ENCODE results near the gene GAPDHS.

Gene GAPDHS

DNA sequence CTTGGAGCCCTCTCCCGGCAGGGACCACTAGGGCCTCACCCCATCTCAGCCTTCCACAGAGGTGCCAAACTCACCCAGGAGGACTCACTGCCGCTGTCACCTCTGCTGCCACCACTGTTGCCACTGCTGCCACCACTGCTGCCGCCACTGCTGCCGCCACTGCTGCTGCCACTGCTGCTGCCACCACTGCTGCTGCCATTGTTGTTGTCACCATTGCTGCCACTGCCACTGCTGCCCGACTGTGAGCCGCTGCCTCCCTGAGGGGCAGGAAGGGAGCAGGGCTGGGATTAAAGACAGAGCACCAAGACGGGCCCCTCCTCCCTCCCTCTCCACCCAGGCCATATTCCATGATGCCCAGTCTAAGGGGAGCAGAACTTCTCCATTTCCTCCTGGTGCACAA, 21.9 kb upstream of the GAPDHS start:
- no peak overlapping the region for H3K27ac ChIP-seq
- TF ChIP-seq ZFX (IDR thresholded peaks at IDR 0.05), result no peak
- TF ChIP-seq, protein P1, sequence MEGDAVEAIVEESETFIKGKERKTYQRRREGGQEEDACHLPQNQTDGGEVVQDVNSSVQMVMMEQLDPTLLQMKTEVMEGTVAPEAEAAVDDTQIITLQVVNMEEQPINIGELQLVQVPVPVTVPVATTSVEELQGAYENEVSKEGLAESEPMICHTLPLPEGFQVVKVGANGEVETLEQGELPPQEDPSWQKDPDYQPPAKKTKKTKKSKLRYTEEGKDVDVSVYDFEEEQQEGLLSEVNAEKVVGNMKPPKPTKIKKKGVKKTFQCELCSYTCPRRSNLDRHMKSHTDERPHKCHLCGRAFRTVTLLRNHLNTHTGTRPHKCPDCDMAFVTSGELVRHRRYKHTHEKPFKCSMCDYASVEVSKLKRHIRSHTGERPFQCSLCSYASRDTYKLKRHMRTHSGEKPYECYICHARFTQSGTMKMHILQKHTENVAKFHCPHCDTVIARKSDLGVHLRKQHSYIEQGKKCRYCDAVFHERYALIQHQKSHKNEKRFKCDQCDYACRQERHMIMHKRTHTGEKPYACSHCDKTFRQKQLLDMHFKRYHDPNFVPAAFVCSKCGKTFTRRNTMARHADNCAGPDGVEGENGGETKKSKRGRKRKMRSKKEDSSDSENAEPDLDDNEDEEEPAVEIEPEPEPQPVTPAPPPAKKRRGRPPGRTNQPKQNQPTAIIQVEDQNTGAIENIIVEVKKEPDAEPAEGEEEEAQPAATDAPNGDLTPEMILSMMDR (conservative IDR thresholded peaks at IDR 0.05), result no peak

GRCh38 chr19:35512831-35513627, 20.2 kb upstream of the GAPDHS start:
- H3K27ac ChIP-seq, result no peak overlapping the region
- TF ChIP-seq ZFX (IDR thresholded peaks at IDR 0.05), result no peak
- TF ChIP-seq, protein P1 (conservative IDR thresholded peaks at IDR 0.05), result no peak

GRCh38 chr19:35513628-35514281, 19.5 kb upstream of the GAPDHS start, which contains the start of gene DMKN:
DMKN (minus strand) TSS chr19:35513649; CDS start chr19:35513475, 174 bp downstream.
- H3K27ac ChIP-seq, result no peak within 1 kb of the TSS
- TF ChIP-seq, protein P1 (conservative IDR thresholded peaks at IDR 0.05), result no peak
- no peak for TF ChIP-seq ZFX (IDR thresholded peaks at IDR 0.05)

DNA sequence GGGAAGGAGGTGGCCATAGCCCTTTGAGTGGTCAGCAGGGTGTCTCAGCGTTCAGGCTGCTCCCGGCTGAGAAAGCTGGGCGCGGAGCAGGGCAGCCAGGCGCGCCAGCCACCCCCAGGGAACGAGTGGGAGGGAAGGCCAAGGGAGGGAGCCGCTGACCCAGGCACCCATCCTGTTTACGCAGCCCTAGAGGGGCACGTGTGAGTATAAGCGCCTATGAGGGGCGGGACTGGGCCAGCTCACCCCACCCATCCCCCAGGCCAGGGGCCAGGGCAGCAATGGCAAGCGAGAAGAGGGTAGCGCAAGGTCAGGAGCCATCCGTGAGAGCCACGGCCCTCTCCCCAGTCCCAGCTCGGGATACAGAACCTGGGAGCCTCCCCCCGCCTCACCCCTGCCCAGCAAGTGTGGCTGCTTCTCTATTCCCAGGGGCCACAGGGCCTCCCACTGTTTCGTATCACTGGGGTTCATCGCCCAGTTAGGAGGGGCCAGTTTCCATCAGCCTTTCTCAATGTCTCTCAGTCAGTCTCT, 18.9 kb upstream of the GAPDHS start:
- no peak for TF ChIP-seq ZFX (IDR thresholded peaks at IDR 0.05)
- TF ChIP-seq, protein P1 (conservative IDR thresholded peaks at IDR 0.05), result no peak
- no peak overlapping the region for H3K27ac ChIP-seq

GRCh38 chr19:35516310-35516709, 16.9 kb upstream of the GAPDHS start:
- no peak overlapping the region for H3K27ac ChIP-seq
- no peak for TF ChIP-seq ZFX (IDR thresholded peaks at IDR 0.05)
- TF ChIP-seq, protein P1 (conservative IDR thresholded peaks at IDR 0.05), result no peak

- no peak overlapping the region for H3K27ac ChIP-seq
- TF ChIP-seq, protein P1 (conservative IDR thresholded peaks at IDR 0.05), result no peak
- TF ChIP-seq ZFX (IDR thresholded peaks at IDR 0.05), result no peak
Measured at GRCh38 chr19:35517342-35517741, 15.9 kb upstream of the GAPDHS start.

DNA sequence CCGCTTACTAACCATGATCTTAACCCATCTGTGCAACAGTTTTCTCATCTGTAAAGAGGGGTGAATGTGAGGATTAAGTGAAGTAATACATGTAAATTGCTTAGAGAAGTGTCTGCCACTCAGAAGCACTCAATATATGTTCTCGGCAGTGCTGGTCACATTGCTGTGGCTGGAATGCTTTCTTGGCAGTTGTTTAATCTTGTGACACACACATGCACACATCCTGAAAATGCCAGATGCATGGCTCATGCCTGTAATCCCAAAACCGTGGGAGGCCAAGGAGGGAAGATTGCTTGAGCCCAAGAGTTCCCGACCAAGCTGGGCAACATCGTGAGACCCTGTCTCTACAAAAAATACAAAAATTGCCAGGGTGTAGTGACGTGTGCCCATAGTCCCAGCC, 14.9 kb upstream of the GAPDHS start:
- TF ChIP-seq, protein P1 (conservative IDR thresholded peaks at IDR 0.05), result no peak
- TF ChIP-seq ZFX (IDR thresholded peaks at IDR 0.05), result no peak
- no peak overlapping the region for H3K27ac ChIP-seq
